ENCODE measurements around the gene THRSP. TPM values are rescaled to one million over a fixed set of nuclear protein-coding genes. Genes with fewer than 3 reads are reported as not detected.
"Not testable (repeated sequence)": the region's sequence is repeated elsewhere in the genome, so short reads cannot be mapped to it uniquely, and the experiment has no call there.

The THRSP gene
- not detected for total RNA-seq

DNA sequence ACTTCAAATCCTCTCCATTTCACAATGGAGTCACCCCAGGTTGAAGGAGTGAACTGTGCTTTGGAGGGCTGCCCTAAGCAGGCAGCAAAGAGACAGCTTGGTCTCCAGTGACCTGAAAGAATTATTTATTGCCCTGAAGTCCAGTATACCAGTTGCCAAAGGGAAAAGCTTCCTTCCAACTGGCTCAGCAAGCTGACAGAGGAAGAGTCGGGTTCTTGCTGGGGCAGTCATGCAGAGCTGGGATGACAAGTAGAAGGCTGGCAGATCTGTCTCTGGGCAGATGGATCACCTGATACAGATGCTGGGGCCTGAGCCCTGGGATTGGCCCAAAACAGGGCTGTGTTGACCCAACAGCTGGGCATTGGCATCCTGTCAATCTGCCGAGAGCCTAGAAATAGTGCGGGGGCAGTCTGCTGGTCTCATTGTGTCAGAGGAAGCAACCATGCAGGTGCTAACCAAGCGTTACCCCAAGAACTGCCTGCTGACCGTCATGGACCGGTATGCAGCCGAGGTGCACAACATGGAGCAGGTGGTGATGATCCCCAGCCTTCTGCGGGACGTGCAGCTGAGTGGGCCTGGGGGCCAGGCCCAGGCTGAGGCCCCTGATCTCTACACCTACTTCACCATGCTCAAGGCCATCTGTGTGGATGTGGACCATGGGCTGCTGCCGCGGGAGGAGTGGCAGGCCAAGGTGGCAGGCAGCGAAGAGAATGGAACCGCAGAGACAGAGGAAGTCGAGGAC lies at the start of gene THRSP:
TSS of gene THRSP (plus strand) at position 422 of the 742 bp plus-strand sequence. CDS start at position 443, 21 bp downstream.
- no peak for DNase-seq
- H3K36me3 Mint-ChIP-seq (ENCODE audit: insufficient read depth) = peaks cover 14% of the 10 kb centered on the region
- no peak within 1 kb of the TSS for H3K4me3 Mint-ChIP-seq
- H3K9me3 Mint-ChIP-seq = no peaks in the 10 kb centered on the region
- no peaks in the 10 kb centered on the region for H3K4me1 Mint-ChIP-seq (ENCODE audit: low read depth)
- no peaks in the 10 kb centered on the region for H3K27me3 Mint-ChIP-seq (ENCODE audit: low read depth)
- ATAC-seq = no peak

- not testable (repeated sequence) for H3K4me1 Mint-ChIP-seq (ENCODE audit: low read depth); H3K9me3 Mint-ChIP-seq; H3K27me3 Mint-ChIP-seq (ENCODE audit: low read depth); ATAC-seq; H3K4me3 Mint-ChIP-seq; DNase-seq; H3K36me3 Mint-ChIP-seq (ENCODE audit: insufficient read depth)
Measured at GRCh38 chr11:78014937-78015520, 48.6 kb upstream of the THRSP start.

- no peak for ATAC-seq
- no peak for DNase-seq
- H3K4me3 Mint-ChIP-seq = no peak overlapping the region
- no peaks in the 10 kb centered on the region for H3K27me3 Mint-ChIP-seq (ENCODE audit: low read depth)
- no peaks in the 10 kb centered on the region for H3K4me1 Mint-ChIP-seq (ENCODE audit: low read depth)
- no peaks in the 10 kb centered on the region for H3K36me3 Mint-ChIP-seq (ENCODE audit: insufficient read depth)
- no peaks in the 10 kb centered on the region for H3K9me3 Mint-ChIP-seq
Measured at GRCh38 chr11:78015878-78016277, 47.8 kb upstream of the THRSP start.

DNA sequence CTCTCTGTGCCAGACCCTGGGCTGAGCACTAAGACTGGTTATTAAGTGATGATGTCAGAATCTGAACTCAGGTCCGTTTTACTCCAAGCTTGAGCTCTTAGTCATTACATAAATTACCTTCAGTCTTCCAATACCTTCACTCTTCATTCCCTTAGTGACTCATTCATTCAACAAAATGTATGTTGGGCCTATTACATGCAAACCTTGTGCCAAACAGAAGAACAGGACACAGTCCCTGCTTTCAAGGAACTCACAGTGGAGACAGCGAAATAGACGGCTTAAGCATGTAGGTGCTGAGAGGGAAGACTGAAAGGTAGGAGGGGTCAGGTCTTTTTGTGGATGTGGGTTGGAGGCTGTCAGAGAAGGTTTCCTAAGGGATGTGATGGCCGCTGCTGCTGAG lies 43.9 kb upstream of the THRSP start:
- Mint-ChIP-seq H3K4me1 (ENCODE audit: low read depth) (no peaks in the 10 kb centered on the region), H3K4me3 (no peak overlapping the region), H3K36me3 (ENCODE audit: insufficient read depth) (no peaks in the 10 kb centered on the region), H3K27me3 (ENCODE audit: low read depth) (peaks cover 18% of the 10 kb centered on the region), H3K9me3 (no peaks in the 10 kb centered on the region)
- no peak for DNase-seq
- no peak for ATAC-seq

DNA sequence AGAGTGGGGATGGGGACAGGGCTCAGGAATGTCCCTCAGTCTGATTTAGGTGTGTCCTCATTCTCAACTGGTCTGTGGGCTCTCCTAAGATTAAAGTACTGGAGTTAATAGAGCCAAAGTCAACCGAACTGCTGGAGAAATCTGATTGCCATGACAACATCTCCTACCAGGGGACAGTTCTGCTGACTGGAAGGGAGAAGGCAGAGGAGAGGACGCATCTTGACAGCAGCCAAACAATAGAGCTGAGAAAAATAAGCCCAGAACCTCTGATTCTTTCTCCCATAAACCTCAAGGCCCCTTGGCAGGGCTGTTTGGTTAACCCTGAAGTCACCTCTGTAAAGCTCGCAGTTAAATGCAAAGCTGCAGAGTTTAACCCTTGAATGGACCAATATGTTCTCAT lies 43.4 kb upstream of the THRSP start:
- Mint-ChIP-seq H3K27me3 (ENCODE audit: low read depth) (peaks cover 18% of the 10 kb centered on the region), H3K9me3 (no peaks in the 10 kb centered on the region), H3K36me3 (ENCODE audit: insufficient read depth) (no peaks in the 10 kb centered on the region), H3K4me3 (no peak overlapping the region), H3K4me1 (ENCODE audit: low read depth) (no peaks in the 10 kb centered on the region)
- ATAC-seq (no peak), DNase-seq (no peak)

- Mint-ChIP-seq H3K36me3 (ENCODE audit: insufficient read depth) (no peaks in the 10 kb centered on the region), H3K4me3 (no peak overlapping the region), H3K9me3 (no peaks in the 10 kb centered on the region), H3K4me1 (ENCODE audit: low read depth) (no peaks in the 10 kb centered on the region), H3K27me3 (ENCODE audit: low read depth) (peaks cover 18% of the 10 kb centered on the region)
- DNase-seq (no peak), ATAC-seq (no peak)
Measured at GRCh38 chr11:78021611-78022010, 42.0 kb upstream of the THRSP start.

GRCh38 chr11:78022397-78023396 lies 41.0 kb upstream of the THRSP start, which contains the start of gene KCTD14:
TSS of gene KCTD14 (minus strand) at chr11:78023276. CDS start at chr11:78023249, 27 bp downstream.
- ATAC-seq = no peak
- H3K27me3 Mint-ChIP-seq (ENCODE audit: low read depth) = peaks cover 18% of the 10 kb centered on the region
- no peak within 1 kb of the TSS for H3K4me3 Mint-ChIP-seq
- no peaks in the 10 kb centered on the region for H3K9me3 Mint-ChIP-seq
- DNase-seq = no peak
- no peaks in the 10 kb centered on the region for H3K36me3 Mint-ChIP-seq (ENCODE audit: insufficient read depth)
- no peaks in the 10 kb centered on the region for H3K4me1 Mint-ChIP-seq (ENCODE audit: low read depth)

- no peaks in the 10 kb centered on the region for H3K9me3 Mint-ChIP-seq
- ATAC-seq (no peak), DNase-seq (no peak)
- peaks cover 18% of the 10 kb centered on the region for H3K27me3 Mint-ChIP-seq (ENCODE audit: low read depth)
- no peak overlapping the region for H3K4me3 Mint-ChIP-seq
- no peaks in the 10 kb centered on the region for H3K4me1 Mint-ChIP-seq (ENCODE audit: low read depth)
- H3K36me3 Mint-ChIP-seq (ENCODE audit: insufficient read depth) = no peaks in the 10 kb centered on the region
Measured at GRCh38 chr11:78023426-78023825, 40.2 kb upstream of the THRSP start.

- no peaks in the 10 kb centered on the region for H3K4me1 Mint-ChIP-seq (ENCODE audit: low read depth)
- no peaks in the 10 kb centered on the region for H3K36me3 Mint-ChIP-seq (ENCODE audit: insufficient read depth)
- H3K27me3 Mint-ChIP-seq (ENCODE audit: low read depth) = peaks cover 18% of the 10 kb centered on the region
- H3K9me3 Mint-ChIP-seq = no peaks in the 10 kb centered on the region
- ATAC-seq (no peak), DNase-seq (no peak)
- no peak overlapping the region for H3K4me3 Mint-ChIP-seq
Measured at GRCh38 chr11:78025378-78025777, 38.3 kb upstream of the THRSP start.

DNA sequence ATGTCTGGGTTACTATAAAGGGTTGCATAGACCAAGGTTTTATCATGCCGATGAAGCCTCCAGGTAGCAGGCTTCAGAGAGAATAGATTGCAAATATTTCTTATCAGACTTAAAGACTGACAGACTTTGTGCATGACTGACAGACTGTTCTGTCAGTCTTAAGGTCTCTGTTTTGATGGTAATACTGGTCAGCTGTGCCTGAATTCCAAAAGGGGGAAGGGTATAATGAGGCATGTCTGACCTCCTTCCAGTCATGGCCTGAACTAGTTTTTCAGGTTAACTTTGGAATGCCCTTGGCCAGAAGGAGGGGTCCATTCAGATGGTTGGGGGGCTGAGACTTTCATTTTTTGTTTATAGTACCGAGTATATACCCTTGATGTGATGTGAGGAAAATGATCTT lies 35.9 kb upstream of the THRSP start:
- Mint-ChIP-seq H3K9me3 (no peaks in the 10 kb centered on the region), H3K4me1 (ENCODE audit: low read depth) (no peaks in the 10 kb centered on the region), H3K36me3 (ENCODE audit: insufficient read depth) (no peaks in the 10 kb centered on the region), H3K27me3 (ENCODE audit: low read depth) (peaks cover 7% of the 10 kb centered on the region), H3K4me3 (no peak overlapping the region)
- no peak for DNase-seq
- no peak for ATAC-seq

DNA sequence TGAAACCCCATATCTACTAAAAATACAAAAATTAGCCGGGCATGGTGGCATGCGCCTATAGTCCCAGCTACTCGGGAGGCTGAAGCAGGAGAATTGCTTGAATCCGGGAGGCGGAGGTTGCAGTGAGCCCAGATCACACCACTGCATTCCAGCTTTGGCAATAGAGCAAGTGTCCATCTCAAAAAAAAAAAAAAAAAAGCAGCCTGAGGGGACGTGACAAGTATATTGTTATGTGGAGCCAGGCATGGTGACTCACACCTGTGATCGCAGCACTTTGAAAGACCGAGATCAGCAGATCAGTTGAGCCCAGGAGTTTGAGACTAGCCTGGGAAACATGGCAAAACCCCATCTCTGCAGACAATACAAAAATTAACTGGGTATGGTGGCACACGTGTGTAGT lies 35.2 kb upstream of the THRSP start:
- H3K4me1 Mint-ChIP-seq (ENCODE audit: low read depth); DNase-seq; H3K9me3 Mint-ChIP-seq: not testable (repeated sequence)

GRCh38 chr11:78030429-78031325 lies 33.0 kb upstream of the THRSP start:
- DNase-seq (no peak), ATAC-seq (no peak)
- H3K4me1 Mint-ChIP-seq (ENCODE audit: low read depth) = no peaks in the 10 kb centered on the region
- H3K4me3 Mint-ChIP-seq = no peak overlapping the region
- H3K27me3 Mint-ChIP-seq (ENCODE audit: low read depth) = no peaks in the 10 kb centered on the region
- no peaks in the 10 kb centered on the region for H3K36me3 Mint-ChIP-seq (ENCODE audit: insufficient read depth)
- no peaks in the 10 kb centered on the region for H3K9me3 Mint-ChIP-seq

More for the DNA sequence above, 35.2 kb upstream of the THRSP start:
- ATAC-seq; H3K27me3 Mint-ChIP-seq (ENCODE audit: low read depth); H3K36me3 Mint-ChIP-seq (ENCODE audit: insufficient read depth); H3K4me3 Mint-ChIP-seq: not testable (repeated sequence)

GRCh38 chr11:78031629-78032028 lies 32.0 kb upstream of the THRSP start:
- Mint-ChIP-seq H3K9me3 (no peaks in the 10 kb centered on the region), H3K4me3 (no peak overlapping the region), H3K36me3 (ENCODE audit: insufficient read depth) (no peaks in the 10 kb centered on the region), H3K4me1 (ENCODE audit: low read depth) (no peaks in the 10 kb centered on the region), H3K27me3 (ENCODE audit: low read depth) (no peaks in the 10 kb centered on the region)
- no peak for ATAC-seq
- DNase-seq = no peak

All from activated T-cell treated with anti-CD3 and anti-CD28 coated beads, Interleukin-2, amount 50 U/mL, for 4 hours (primary cell).